B cell (primary cell): ENCODE results near the gene HLA-DOB. TPM values are rescaled to one million over a fixed set of nuclear protein-coding genes. Genes with fewer than 3 reads are reported as not detected.

Experiments used
- ATAC-seq: fragments of 200-7000 bp; cut with Tn5 transposase; one replicate; pipeline ENCODE4 v1.10.0; 2021; ENCODE audit warnings: low read depth, mild to moderate bottlenecking, moderate number of reproducible peaks, moderate library complexity
- CTCF ChIA-PET: fragments of 350-600 bp; sonication (Branson Sonifier 250); formaldehyde crosslinking; loops from one replicate; lab custom pipeline; 2021; ENCODE audit warnings: antibody characterized with exemption, inconsistent platforms; lab: Charles Lee
- POLR2A ChIA-PET: fragments of 350-600 bp; sonication (Branson Sonifier 250); formaldehyde crosslinking; loops from one replicate; lab custom pipeline; 2021; ENCODE audit warnings: antibody characterized with exemption; lab: Charles Lee
- DNase-seq: peaks from one replicate; pipeline ENCODE4 v3.0.0; 2013
- H2AFZ ChIP-seq: 2 replicates; pipeline ENCODE4 v1.6.1; 2012; ENCODE audit warnings: mild to moderate bottlenecking, low read depth, low read length; ENCODE audit not compliant: insufficient read depth, poor library complexity, severe bottlenecking
- H3K27ac ChIP-seq, 2 donors: 1 replicate in 1 of 2; 2 replicates in 1 of 2; pipeline ENCODE4 v1.5.1; 2012 to 2013; ENCODE audit warnings: low read length in 2 of 2, mild to moderate bottlenecking in 2 of 2, moderate library complexity in 1 of 2
- H3K27me3 ChIP-seq, 4 experiments: fragments of 200-600 bp in 1 of 4; sonication (generic) in 1 of 4; replicated peaks in 1 of 4; 1 replicate in 2 of 4; 2 replicates in 2 of 4; pipeline versions ENCODE4 v1.6.1 to v1.7.0; 2013 to 2016; ENCODE audit warnings: low read length in 3 of 4, mild to moderate bottlenecking in 2 of 4, mixed read lengths in 1 of 4, moderate library complexity in 1 of 4; ENCODE audit not compliant: insufficient read depth in 4 of 4, control insufficient read depth in 3 of 4; ENCODE audit errors: control extremely low read depth in 1 of 4
- H3K36me3 ChIP-seq, 2 experiments: replicated peaks in 1 of 2; 1 replicate in 1 of 2; 2 replicates in 1 of 2; pipeline versions ENCODE4 v1.6.1 to v1.7.1; 2013; ENCODE audit warnings: low read length in 1 of 2; ENCODE audit not compliant: insufficient read depth in 2 of 2, control insufficient read depth in 1 of 2; ENCODE audit errors: control extremely low read depth in 1 of 2, extremely low read depth in 1 of 2
- H3K4me1 ChIP-seq, 2 donors: fragments of 200-600 bp in 1 of 2; sonication (generic) in 1 of 2; 1 replicate in 1 of 2; 2 replicates in 1 of 2; pipeline versions ENCODE4 v1.5.1 to v1.6.1; 2013 to 2017; ENCODE audit warnings: low read length in 2 of 2; ENCODE audit not compliant: control insufficient read depth in 2 of 2, insufficient read depth in 2 of 2
- H3K4me2 ChIP-seq: replicated peaks from 2 replicates; pipeline ENCODE3; 2012; ENCODE audit warnings: mild to moderate bottlenecking, low read depth, low read length; ENCODE audit not compliant: poor library complexity, severe bottlenecking
- H3K4me3 ChIP-seq, 5 experiments: fragments of 200-600 bp in 1 of 5; sonication (generic) in 1 of 5; 1 replicate in 3 of 5; 2 replicates in 2 of 5; pipeline versions ENCODE4 v1.5.1 to v1.7.0; 2011 to 2016; ENCODE audit warnings: low read length in 4 of 5, mild to moderate bottlenecking in 4 of 5, low read depth in 2 of 5, control low read depth in 1 of 5, moderate library complexity in 1 of 5; ENCODE audit not compliant: insufficient read depth in 1 of 5; ENCODE audit errors: control extremely low read depth in 1 of 5, extremely low read depth in 1 of 5
- H3K79me2 ChIP-seq: fragments of 200-600 bp; sonication (generic); one replicate; pipeline ENCODE4 v1.6.0; 2016; ENCODE audit warnings: low read length; ENCODE audit not compliant: control insufficient read depth, insufficient read depth
- H3K9ac ChIP-seq: fragments of 200-600 bp; sonication (generic); 2 replicates; pipeline ENCODE4 v1.6.1; 2017; ENCODE audit warnings: mild to moderate bottlenecking, low read length, moderate library complexity
- H3K9me3 ChIP-seq, 3 donors: one replicate each; pipeline versions ENCODE4 v1.6.1 to v1.7.1; 2013; ENCODE audit warnings: low read length in 2 of 3; ENCODE audit not compliant: control insufficient read depth in 2 of 3, insufficient read depth in 1 of 3; ENCODE audit errors: control extremely low read depth in 1 of 3
- H4K20me1 ChIP-seq: 2 replicates; pipeline ENCODE4 v1.6.0; 2012; ENCODE audit warnings: mild to moderate bottlenecking, low read length; ENCODE audit not compliant: insufficient read depth, control insufficient read depth, poor library complexity, severe bottlenecking
- H3K27ac Mint-ChIP-seq: one replicate; pipeline ENCODE4 v1.8.0; 2021; ENCODE audit warnings: mixed read lengths
- H3K27me3 Mint-ChIP-seq: one replicate; pipeline ENCODE4 v1.8.0; 2021; ENCODE audit warnings: mixed read lengths
- H3K4me1 Mint-ChIP-seq: one replicate; pipeline ENCODE4 v1.8.0; 2021; ENCODE audit warnings: mixed read lengths
- H3K4me3 Mint-ChIP-seq: one replicate; pipeline ENCODE4 v1.8.0; 2021; ENCODE audit warnings: mixed read lengths
- H3K9me3 Mint-ChIP-seq: one replicate; pipeline ENCODE4 v1.8.0; 2022; ENCODE audit warnings: mixed read lengths; ENCODE audit not compliant: insufficient read depth
- CTCF ChIP-seq: fragments of 200-600 bp; IDR thresholded peaks from one replicate; pipeline ENCODE4 v1.8.0; 2022; ENCODE audit warnings: antibody characterized with exemption, mild to moderate bottlenecking
- EZH2 ChIP-seq: IDR thresholded peaks from 2 replicates; pipeline ENCODE4 v1.6.1; 2012; ENCODE audit warnings: borderline replicate concordance, low read depth, mild to moderate bottlenecking, moderate library complexity, low read length; ENCODE audit not compliant: insufficient read depth, poor library complexity, severe bottlenecking
- WGBS: methylation state at CpG from one replicate; pipeline ENCODE4 v1.1.5; 2013; ENCODE audit warnings: missing lambda C conversion rate; ENCODE audit not compliant: insufficient coverage; 5-methylcytosine and 5-hydroxymethylcytosine counted together
- intact Hi-C: fragments of 100-400 bp; cut with micrococcal nuclease; formaldehyde crosslinking; loops from one replicate; pipeline ENCODE4 v1.10.0; 2022
- polyA minus RNA-seq: library from RNA; depleted of rRNA, polyadenylated mRNA; stranded (reverse); fragments of >200 nt; gene quantifications from 2 replicates; pipeline ENCODE4 v1.2.3, GENCODE V29; 2012
- polyA plus RNA-seq: library from polyadenylated mRNA; depleted of rRNA; stranded (reverse); fragments of >200 nt; gene quantifications from 2 replicates; pipeline ENCODE4 v1.2.3, GENCODE V29; 2012
- total RNA-seq, 2 donors: library from RNA; stranded (reverse); fragments of 120-200 nt in 1 of 2; gene quantifications; 1 replicate in 1 of 2; 2 replicates in 1 of 2; pipeline versions ENCODE4 v1.2.3 to v1.2.4, GENCODE V29; 2013 to 2022

The HLA-DOB gene
- 109 TPM in 2 replicates for total RNA-seq
- 487 TPM for total RNA-seq (2013)
- polyA plus RNA-seq, result 198 and 231 TPM in 2 replicates
- 180 and 215 TPM in 2 replicates for polyA minus RNA-seq

GRCh38 chr6:32816746-32817204 is at the start of gene HLA-DOB:
TSS of gene HLA-DOB (minus strand) at chr6:32817002. CDS start at chr6:32816951, 51 bp downstream.
- H3K27ac ChIP-seq, result peak within 1 kb of the TSS; percentile 92 to 98
- peak within 1 kb of the TSS; percentile 99 for H3K4me3 Mint-ChIP-seq
- peak within 1 kb of the TSS; percentile 83 for H3K4me2 ChIP-seq
- H3K27ac Mint-ChIP-seq, result peak within 1 kb of the TSS; percentile 99
- no peaks in the 10 kb centered on the region for H3K27me3 ChIP-seq
- H3K4me1 ChIP-seq, result peaks cover 77 to 80% of the 10 kb centered on the region in 2 donors
- TF ChIP-seq CTCF, result no peak
- WGBS, result no CpG with 5 or more reads among the region's 3 CpGs
- H3K4me1 Mint-ChIP-seq, result peaks cover 90% of the 10 kb centered on the region
- no peaks in the 10 kb centered on the region for H3K9me3 ChIP-seq
- intact Hi-C loops, result loop anchor here (1.0 to 10.0 kb wide), 5 partner anchors 19 to 128 kb away; partner anchors contain the start of genes HLA-DMB, TAP1 and TAP2
- peaks cover 68% of the 10 kb centered on the region for H3K79me2 ChIP-seq
- peaks cover 17% of the 10 kb centered on the region for H4K20me1 ChIP-seq
- ChIA-PET POLR2A (interaction anchor here (1.0 kb wide), 4 partner anchors 21 to 136 kb away, joined by 3 to 4 read pairs (median 3); partner anchors contain the start of genes HLA-DMA, PSMB8 and PSMB9), CTCF (interaction anchor here (0.7 to 1.0 kb wide), 6 partner anchors 9 to 51 kb away, joined by 3 to 10 read pairs (median 4); partner anchors contain the start of genes TAP1 and TAP2)
- H2AFZ ChIP-seq, result peak within 1 kb of the TSS; percentile 11
- no peaks in the 10 kb centered on the region for H3K27me3 Mint-ChIP-seq
- H3K9me3 Mint-ChIP-seq, result no peaks in the 10 kb centered on the region
- peak within 1 kb of the TSS; percentile 91 to 97 (median 95) for H3K4me3 ChIP-seq
- H3K36me3 ChIP-seq, result peaks cover 9 to 34% of the 10 kb centered on the region in 2 experiments
- DNase-seq, result peak; percentile 87
- peak; percentile 76 for ATAC-seq
- H3K9ac ChIP-seq, result peak within 1 kb of the TSS; percentile 96

- Histone ChIP-seq H3K27ac (peak overlapping the region in 1 of 2 donors; percentile 74), H4K20me1 (no peaks in the 10 kb centered on the region), H3K9ac (no peak overlapping the region), H3K4me3 (no peak overlapping the region), H3K4me2 (no peak overlapping the region), H3K4me1 (peaks cover 27 to 28% of the 10 kb centered on the region in 2 donors), H3K36me3 (peaks cover 7 to 12% of the 10 kb centered on the region in 2 experiments), H3K27me3 (no peaks in the 10 kb centered on the region), H3K79me2 (peaks cover 2% of the 10 kb centered on the region), H2AFZ (no peak overlapping the region), H3K9me3 (no peaks in the 10 kb centered on the region)
- no peak for DNase-seq
- whole genome bisulfite sequencing, result 45% methylated on average over 6 of the region's 10 CpGs
- peak overlapping the region; percentile 74 for H3K27ac Mint-ChIP-seq
- ATAC-seq, result no peak
- ChIA-PET CTCF (interaction anchor here (2.5 to 4.3 kb wide), 2 partner anchors 27 to 164 kb away, joined by 16 to 42 read pairs; partner anchors contain the start of gene TAP2), POLR2A (interaction anchor here (1.5 to 2.7 kb wide), 2 partner anchors 12 kb away, joined by 4 to 26 read pairs; partner anchors contain the start of genes PSMB9 and TAP1)
- no peaks in the 10 kb centered on the region for H3K9me3 Mint-ChIP-seq
- no peak for TF ChIP-seq CTCF
- TF ChIP-seq EZH2, result no peak
- no peak overlapping the region for H3K4me3 Mint-ChIP-seq
- peaks cover 36% of the 10 kb centered on the region for H3K4me1 Mint-ChIP-seq
- no peaks in the 10 kb centered on the region for H3K27me3 Mint-ChIP-seq
- intact Hi-C loops, result loop anchor here (5.0 kb wide), 1 partner anchor 49 kb away; the partner anchor contains the start of gene HLA-DOB
Measured at GRCh38 chr6:32865724-32866443, 49.1 kb upstream of the HLA-DOB start.
